Measurements from ENCODE around the gene CRB1. TPM values are rescaled to one million over a fixed set of nuclear protein-coding genes. Genes with fewer than 3 reads are reported as not detected.

Gene CRB1
- total and polyA plus RNA-seq, 2 experiments from 2014 or later, result 0.27 to 0.56 TPM

- no peak for ATAC-seq
- Mint-ChIP-seq H3K4me1 (peaks cover 17% of the 10 kb centered on the region; the same call in 2 of the 3 replicates), H3K4me3 (no peak overlapping the region), H3K27ac (no peak overlapping the region), H3K9me3 (no peaks in the 10 kb centered on the region), H3K27me3 (ENCODE audit: insufficient read depth, low read depth, poor library complexity) (peaks cover 6% of the 10 kb centered on the region), H3K36me3 (ENCODE audit: low read depth) (no peaks in the 10 kb centered on the region)
- Histone ChIP-seq H3K79me2 (replicated peaks; ENCODE audit: insufficient read depth) (no peaks in the 10 kb centered on the region), H3K36me3 (ENCODE audit: insufficient read depth) (no peaks in the 10 kb centered on the region), H3K4me1 (ENCODE audit: insufficient read depth) (peaks cover 10% of the 10 kb centered on the region), H3K27me3 (ENCODE audit: insufficient read depth) (no peaks in the 10 kb centered on the region), H4K20me1 (replicated peaks; ENCODE audit: insufficient read depth) (no peaks in the 10 kb centered on the region), H3K4me2 (no peak overlapping the region), H3K4me3 (no peak overlapping the region), H3K9me2 (ENCODE audit: insufficient read depth) (no peaks in the 10 kb centered on the region), H2AFZ (no peak overlapping the region), H3K27ac (ENCODE audit: low read depth) (no peak overlapping the region), H3F3A (replicated peaks; ENCODE audit: low read depth) (no peaks in the 10 kb centered on the region)
- no peak for TF ChIP-seq EZH2phosphoT487 (IDR thresholded peaks at IDR 0.05; ENCODE audit: unreplicated experiment)
- no peak for TF ChIP-seq JUNB (IDR thresholded peaks at IDR 0.05; ENCODE audit: unreplicated experiment)
- TF ChIP-seq ETS1 (IDR thresholded peaks at IDR 0.05), result no peak
- TF ChIP-seq ZNF462 (CRISPR knock-in tag; IDR thresholded peaks at IDR 0.05), result no peak
- TF ChIP-seq ZNF331 (CRISPR knock-in tag; IDR thresholded peaks at IDR 0.05; ENCODE audit: low read depth), result no peak
- TF ChIP-seq ZNF114 (CRISPR knock-in tag; IDR thresholded peaks at IDR 0.05), result no peak
- no peak for TF ChIP-seq NANOG (IDR thresholded peaks at IDR 0.05; ENCODE audit: borderline replicate concordance)
- no peak for TF ChIP-seq CREB1 (CRISPR knock-in tag; IDR thresholded peaks at IDR 0.05; ENCODE audit: low read depth)
- TF ChIP-seq STAT1 (IDR thresholded peaks at IDR 0.05; ENCODE audit: unreplicated experiment), result no peak
- no peak for TF ChIP-seq REST (IDR thresholded peaks at IDR 0.05; ENCODE audit: unreplicated experiment)
- no peak for TF ChIP-seq POLR2AphosphoS5 (IDR thresholded peaks at IDR 0.05; ENCODE audit: low read depth)
- no peak for TF ChIP-seq EZH2 (IDR thresholded peaks at IDR 0.05; ENCODE audit: low read depth, unreplicated experiment)
- no peak for TF ChIP-seq CTCF (conservative IDR thresholded peaks at IDR 0.05; ENCODE audit: low read depth in 2 of 2)
- DNase-seq (ENCODE audit: low spot score), result no peak
Measured at GRCh38 chr1:197392541-197392940, 124.5 kb downstream of the CRB1 start.
